PFSK-1 (cell line): Measurements from ENCODE around the gene MGA.
A peak's percentile ranks its signal among the peaks of the same experiment; 100 is the strongest.

Source experiments
- FOXP2 ChIP-seq: optimal IDR thresholded peaks from 2 replicates; pipeline ENCODE3; 2011; ENCODE audit warnings: borderline replicate concordance, control low read depth, inconsistent platforms; ENCODE audit not compliant: insufficient read depth; ENCODE audit errors: extremely low read length, extremely low read depth
- POLR2AphosphoS5 ChIP-seq: IDR thresholded peaks from 2 replicates; pipeline ENCODE4 v1.6.1; 2012; ENCODE audit warnings: low read depth, mild to moderate bottlenecking, control low read depth, low read length, moderate library complexity
- REST ChIP-seq, 2 experiments: IDR thresholded peaks; 2 replicates each; pipeline versions ENCODE4 v1.6.1 to v1.8.0; 2011 to 2012; ENCODE audit warnings: low read depth in 2 of 2, low read length in 2 of 2, control low read depth in 1 of 2, inconsistent platforms in 1 of 2, mild to moderate bottlenecking in 1 of 2, moderate library complexity in 1 of 2; ENCODE audit not compliant: insufficient read depth in 1 of 2
- SIN3A ChIP-seq: IDR thresholded peaks from 2 replicates; pipeline ENCODE4 v1.6.1; 2012; ENCODE audit warnings: mild to moderate bottlenecking, low read length, moderate library complexity, borderline replicate concordance; ENCODE audit not compliant: insufficient read depth
- TAF1 ChIP-seq: IDR thresholded peaks from 2 replicates; pipeline ENCODE4 v1.6.1; 2012; ENCODE audit warnings: low read length, control low read depth, borderline replicate concordance; ENCODE audit not compliant: insufficient read depth

Gene MGA

GRCh38 chr15:41772720-41773331, 112.6 kb downstream of the MGA start:
- TF ChIP-seq REST (IDR thresholded peaks at IDR 0.05; ENCODE audit: insufficient read depth in 1 of 2, low read depth in 2 of 2, low read length in 2 of 2) (no peak), POLR2AphosphoS5 (no peak), FOXP2 (no peak), SIN3A (no peak), TAF1 (no peak)

GRCh38 chr15:41773332-41773728, 113.1 kb downstream of the MGA start:
- TF ChIP-seq REST (IDR thresholded peaks at IDR 0.05; ENCODE audit: insufficient read depth in 1 of 2, low read depth in 2 of 2, low read length in 2 of 2) (no peak), POLR2AphosphoS5 (no peak), TAF1 (no peak), SIN3A (no peak), FOXP2 (no peak)

- TF ChIP-seq TAF1: no peak
- TF ChIP-seq FOXP2: no peak
- TF ChIP-seq REST (IDR thresholded peaks at IDR 0.05; ENCODE audit: insufficient read depth in 1 of 2, low read depth in 2 of 2, low read length in 2 of 2): no peak
- TF ChIP-seq SIN3A: no peak
- TF ChIP-seq POLR2AphosphoS5: no peak
These were observed 113.5 kb downstream of the MGA start for GRCh38 chr15:41773729-41774061.

- no peak for TF ChIP-seq REST (IDR thresholded peaks at IDR 0.05; ENCODE audit: insufficient read depth in 1 of 2, low read depth in 2 of 2, low read length in 2 of 2)
- peak; percentile 56; the same call in 1 of the 2 replicates for TF ChIP-seq POLR2AphosphoS5
- TF ChIP-seq SIN3A: no peak; the same call in 1 of the 2 replicates
- peak; percentile 29; the same call in 1 of the 2 replicates for TF ChIP-seq TAF1
- TF ChIP-seq FOXP2: peak; percentile 95
These were observed 114.1 kb downstream of the MGA start, which contains the start of gene MAPKBP1 for GRCh38 chr15:41774062-41774881. Gene MAPKBP1 (plus strand): TSS chr15:41774484. CDS start chr15:41775276, 792 bp downstream.
